Measurements from ENCODE around the gene LILRA1.

- TF ChIP-seq, protein P1, sequence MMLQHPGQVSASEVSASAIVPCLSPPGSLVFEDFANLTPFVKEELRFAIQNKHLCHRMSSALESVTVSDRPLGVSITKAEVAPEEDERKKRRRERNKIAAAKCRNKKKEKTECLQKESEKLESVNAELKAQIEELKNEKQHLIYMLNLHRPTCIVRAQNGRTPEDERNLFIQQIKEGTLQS (IDR thresholded peaks at IDR 0.05) = no peak
- TF ChIP-seq SIN3A (IDR thresholded peaks at IDR 0.05; ENCODE audit: low read depth) (no peak), SP1 (IDR thresholded peaks at IDR 0.05; ENCODE audit: low read depth) (no peak), POLR2A (IDR thresholded peaks at IDR 0.05; ENCODE audit: borderline replicate concordance, extremely low read depth, insufficient read depth, insufficient read length) (no peak), EZH2phosphoT487 (IDR thresholded peaks at IDR 0.05; ENCODE audit: borderline replicate concordance) (no peak), EZH2 (IDR thresholded peaks at IDR 0.05) (no peak), SRF (IDR thresholded peaks at IDR 0.05; ENCODE audit: low read depth) (no peak), EGR1 (IDR thresholded peaks at IDR 0.05; ENCODE audit: low read depth) (no peak), YY1 (IDR thresholded peaks at IDR 0.05; ENCODE audit: extremely low read depth, insufficient replicate concordance, low read depth, low read length) (no peak), RAD21 (IDR thresholded peaks at IDR 0.05; ENCODE audit: low read depth) (no peak), ZNF274 (IDR thresholded peaks at IDR 0.05; ENCODE audit: low read depth, low read length) (no peak)
- TF ChIP-seq, protein P2, sequence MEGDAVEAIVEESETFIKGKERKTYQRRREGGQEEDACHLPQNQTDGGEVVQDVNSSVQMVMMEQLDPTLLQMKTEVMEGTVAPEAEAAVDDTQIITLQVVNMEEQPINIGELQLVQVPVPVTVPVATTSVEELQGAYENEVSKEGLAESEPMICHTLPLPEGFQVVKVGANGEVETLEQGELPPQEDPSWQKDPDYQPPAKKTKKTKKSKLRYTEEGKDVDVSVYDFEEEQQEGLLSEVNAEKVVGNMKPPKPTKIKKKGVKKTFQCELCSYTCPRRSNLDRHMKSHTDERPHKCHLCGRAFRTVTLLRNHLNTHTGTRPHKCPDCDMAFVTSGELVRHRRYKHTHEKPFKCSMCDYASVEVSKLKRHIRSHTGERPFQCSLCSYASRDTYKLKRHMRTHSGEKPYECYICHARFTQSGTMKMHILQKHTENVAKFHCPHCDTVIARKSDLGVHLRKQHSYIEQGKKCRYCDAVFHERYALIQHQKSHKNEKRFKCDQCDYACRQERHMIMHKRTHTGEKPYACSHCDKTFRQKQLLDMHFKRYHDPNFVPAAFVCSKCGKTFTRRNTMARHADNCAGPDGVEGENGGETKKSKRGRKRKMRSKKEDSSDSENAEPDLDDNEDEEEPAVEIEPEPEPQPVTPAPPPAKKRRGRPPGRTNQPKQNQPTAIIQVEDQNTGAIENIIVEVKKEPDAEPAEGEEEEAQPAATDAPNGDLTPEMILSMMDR (IDR thresholded peaks at IDR 0.05 in 2 of 3, conservative IDR thresholded peaks at IDR 0.05 in 1 of 3; ENCODE audit: borderline replicate concordance in 1 of 3, insufficient read depth in 1 of 3, low read depth in 2 of 3, low read length in 2 of 3) = no peak
- TF ChIP-seq, protein P3, sequence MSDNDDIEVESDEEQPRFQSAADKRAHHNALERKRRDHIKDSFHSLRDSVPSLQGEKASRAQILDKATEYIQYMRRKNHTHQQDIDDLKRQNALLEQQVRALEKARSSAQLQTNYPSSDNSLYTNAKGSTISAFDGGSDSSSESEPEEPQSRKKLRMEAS (IDR thresholded peaks at IDR 0.05) = no peak
Observed at GRCh38 chr19:54638683-54639082, 45.3 kb downstream of the LILRA1 start.
